NCI-H2107 (cell line): ENCODE measurements around the gene ITGB6.
"Not testable (repeated sequence)": the region's sequence is repeated elsewhere in the genome, so short reads cannot be mapped to it uniquely, and the experiment has no call there.

ENCODE experiments used
- DNase-seq: peaks from one replicate; lab custom pipeline; 2025; lab: John Stamatoyannopoulos, UW

The ITGB6 gene

DNA sequence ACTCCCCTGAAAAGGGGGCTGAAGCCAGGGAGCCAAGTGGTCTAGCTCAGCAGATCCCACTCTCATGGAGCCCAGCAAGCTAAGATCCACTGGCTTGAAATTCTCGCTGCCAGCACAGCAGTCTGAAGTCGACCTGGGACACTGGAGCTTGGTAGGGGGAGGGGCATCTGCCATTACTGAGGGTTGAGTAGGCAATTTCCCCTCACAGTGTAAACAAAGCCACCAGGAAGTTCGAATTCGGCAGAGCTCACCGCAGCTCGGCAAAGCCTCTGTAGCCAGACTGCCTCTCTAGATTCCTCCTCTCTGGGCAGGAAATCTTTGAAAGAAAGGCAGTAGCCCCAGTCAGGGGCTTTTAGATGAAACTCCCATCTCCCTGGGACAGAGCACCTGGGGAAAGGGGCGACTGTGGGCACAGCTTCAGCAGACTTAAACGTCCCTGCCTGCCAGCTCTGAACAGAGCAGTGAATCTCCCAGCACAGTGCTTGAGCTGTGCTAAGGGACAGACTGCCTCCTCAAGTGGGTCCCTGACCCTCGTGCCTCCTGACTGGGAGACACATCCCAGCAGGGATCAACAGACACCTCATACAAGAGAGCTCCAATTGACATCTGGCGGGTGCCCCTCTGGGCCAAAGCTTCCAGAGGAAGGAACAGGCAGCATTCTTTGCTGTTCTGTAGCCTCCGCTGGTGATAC lies 18.8 kb downstream of the ITGB6 start:
- DNase-seq, result not testable (repeated sequence)

DNA sequence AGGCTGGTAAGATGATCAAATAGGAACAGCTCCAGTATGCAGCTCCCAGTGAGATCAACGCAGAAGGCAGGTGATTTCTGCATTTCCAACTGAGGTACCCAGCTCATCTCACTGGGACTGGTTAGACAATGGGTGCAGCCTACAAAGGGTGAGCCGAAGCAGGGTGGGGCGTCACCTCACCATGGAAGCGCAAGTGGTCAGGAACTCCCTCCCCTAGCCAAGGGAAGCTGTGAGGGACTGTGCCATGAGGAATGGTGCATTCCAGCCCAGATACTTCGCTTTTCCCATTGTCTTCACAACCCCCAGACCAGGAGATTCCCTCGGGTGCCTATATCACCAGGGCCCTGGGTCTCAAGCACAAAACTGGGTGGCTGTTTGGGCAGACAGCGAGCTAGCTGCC lies 19.4 kb downstream of the ITGB6 start:
- DNase-seq, result not testable (repeated sequence)

DNA sequence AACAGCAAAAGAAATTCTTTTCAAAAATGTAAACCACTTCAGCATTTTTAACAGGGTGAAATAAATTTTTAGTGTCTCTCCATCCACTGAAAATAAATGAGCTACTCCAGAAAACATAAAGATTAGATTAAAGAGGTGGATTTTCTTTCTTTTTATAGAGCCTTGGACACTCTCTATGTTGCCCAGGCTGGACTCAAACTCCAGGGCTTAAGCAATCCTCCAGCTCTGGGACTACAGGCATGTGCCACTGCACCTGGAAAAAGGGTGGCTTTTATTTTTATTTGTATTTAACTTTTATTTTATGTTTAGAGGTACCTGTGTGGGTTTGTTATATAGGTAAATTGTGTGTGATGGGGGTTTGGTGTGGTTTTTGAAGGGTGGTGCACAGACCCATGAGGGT lies 19.9 kb downstream of the ITGB6 start:
- DNase-seq, result no peak

DNA sequence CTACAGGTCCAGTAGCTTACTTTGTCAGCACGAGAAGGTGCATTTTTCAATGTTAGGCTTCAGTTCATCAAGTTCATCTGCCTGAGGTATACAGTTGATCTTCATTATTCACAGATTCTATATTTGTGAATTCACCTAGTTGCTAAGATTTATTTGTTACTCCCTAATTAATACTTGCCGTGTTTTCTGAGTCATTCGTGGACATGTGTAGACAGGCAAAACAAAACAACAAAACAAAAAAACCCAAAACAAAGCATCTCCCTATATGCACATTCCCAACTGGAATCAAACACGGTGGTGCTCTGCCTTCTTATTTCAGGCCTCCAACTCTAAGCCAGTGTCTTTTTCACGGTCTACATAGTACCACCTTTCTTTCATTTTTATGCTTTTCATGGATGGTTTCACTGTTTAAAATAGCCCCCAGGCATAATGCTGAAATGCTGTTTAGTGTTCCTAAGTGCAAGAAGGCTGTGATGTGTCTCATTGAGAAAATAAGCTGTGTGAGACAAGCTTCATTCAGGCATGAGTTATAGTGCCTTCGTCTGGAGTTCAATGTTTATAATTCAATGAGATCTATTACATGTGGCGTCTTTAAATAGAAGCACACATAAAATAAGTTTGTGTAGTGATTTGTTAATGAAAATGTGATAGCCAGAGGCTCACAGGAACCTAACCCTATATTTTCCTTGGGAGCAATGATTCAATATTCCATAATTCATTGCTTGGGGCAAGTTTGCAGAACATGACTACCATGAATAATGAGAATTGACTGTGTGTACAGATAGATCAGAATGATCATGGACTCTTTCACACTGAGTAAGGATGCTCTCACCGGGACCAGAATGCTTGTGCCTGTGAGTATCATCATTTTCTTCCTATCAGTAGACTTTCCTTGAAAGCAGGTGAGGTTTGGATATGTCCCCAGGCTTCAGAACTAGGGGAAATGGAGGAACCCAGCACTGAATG lies 24.6 kb downstream of the ITGB6 start:
- DNase-seq, result no peak

DNA sequence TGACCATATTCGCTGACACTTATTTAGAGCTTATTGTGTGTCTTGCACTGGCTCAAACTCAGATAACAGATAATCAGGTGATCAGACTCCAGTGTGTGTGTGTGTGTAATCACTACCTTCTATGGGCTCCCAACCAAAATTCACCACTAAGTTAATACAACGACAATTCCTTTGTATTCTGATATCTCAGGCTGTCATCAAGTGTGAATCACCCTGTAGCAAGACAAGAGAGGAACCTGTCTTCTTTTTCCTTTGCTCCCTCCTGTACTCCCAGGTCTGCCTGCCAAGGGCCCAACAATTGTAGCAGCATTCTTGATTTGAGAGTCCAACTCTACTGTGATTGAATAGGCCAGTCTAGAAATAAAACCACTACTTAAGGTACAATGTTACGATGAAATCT lies 25.8 kb downstream of the ITGB6 start:
- no peak for DNase-seq

DNA sequence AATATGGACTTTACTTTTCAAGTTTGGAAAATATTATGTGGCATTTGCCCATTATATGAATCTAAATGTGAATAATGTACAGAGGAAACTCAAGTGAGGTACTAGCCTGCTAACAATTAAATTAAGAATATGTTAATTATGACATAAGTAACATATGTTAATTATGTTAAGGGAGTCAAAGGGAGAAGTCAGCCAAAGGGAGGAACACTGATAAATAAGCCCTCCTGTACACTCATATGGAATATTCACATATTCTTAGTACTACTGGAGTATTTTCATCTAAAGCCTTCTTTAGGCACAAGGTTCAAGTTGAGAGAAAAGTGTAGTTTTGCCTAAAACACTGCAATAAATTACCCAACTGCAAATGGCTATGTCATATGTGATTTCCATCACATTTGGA lies 30.1 kb downstream of the ITGB6 start:
- DNase-seq, result no peak

DNA sequence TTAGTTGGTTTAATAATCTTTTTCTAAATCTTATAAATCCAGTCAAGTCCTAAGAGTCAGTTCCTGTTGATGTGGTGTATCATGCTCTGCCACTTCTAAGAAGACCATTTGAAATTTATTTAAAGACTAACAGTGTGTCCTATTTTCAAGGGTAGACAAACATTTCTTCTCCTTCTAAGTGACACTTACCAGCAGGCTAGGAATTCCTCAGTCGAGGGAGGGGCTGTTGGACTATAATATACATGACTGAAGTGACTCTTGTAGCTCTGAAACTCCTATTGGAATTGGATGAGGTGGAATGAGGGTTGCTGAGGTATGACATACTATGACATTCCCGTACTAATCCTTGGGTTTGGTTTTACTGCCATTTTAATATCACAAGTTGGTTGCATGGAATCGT lies 30.6 kb downstream of the ITGB6 start:
- no peak for DNase-seq

DNA sequence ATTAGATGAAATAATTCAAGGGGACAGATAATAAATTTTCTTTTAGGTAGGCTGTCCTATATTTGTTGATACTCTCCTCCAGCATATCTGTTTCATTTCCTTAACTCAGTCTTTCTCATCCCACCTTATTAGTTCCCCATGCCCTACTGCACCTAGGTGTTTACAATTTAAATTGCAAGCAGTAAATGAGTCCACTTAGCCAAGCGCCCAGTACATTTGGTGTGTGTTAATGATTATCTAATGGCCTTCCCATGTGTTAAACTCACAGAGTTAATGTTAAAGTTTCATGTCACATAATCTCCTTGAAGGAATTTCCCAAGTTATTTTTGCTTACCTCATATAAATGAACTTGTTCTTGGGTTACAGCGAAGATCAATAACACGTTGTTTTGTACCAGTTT lies 31.2 kb downstream of the ITGB6 start:
- no peak for DNase-seq

DNA sequence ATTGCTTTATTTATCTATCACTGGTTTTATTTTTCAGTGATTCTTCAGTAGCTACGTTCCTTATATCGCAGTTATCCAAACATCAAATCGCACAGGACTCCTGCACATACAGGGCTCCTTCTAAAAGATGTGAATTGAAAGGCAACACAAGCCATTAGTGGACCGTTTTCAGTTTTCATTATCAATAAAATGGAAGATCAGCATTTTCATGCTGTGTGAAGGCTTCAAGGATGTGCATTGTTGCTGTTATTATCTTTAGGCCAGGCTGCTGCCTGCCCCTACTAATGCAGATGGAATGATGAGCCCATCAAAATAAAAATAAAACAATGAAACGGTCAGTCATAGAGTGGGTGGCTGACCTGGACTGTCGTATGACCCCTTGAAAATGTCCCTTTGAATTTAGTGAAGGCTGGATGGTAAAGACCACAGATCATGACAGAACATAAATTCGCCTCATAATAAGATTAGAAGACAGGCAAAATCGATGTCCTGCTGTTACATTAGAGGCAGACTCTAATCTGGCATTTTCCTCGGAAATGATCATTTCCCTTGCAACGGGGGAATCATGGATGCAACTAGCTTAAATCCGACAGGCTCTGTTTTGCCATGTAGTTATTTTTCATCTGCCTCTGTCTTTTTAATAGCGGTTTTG lies 32.9 kb downstream of the ITGB6 start:
- no peak for DNase-seq

DNA sequence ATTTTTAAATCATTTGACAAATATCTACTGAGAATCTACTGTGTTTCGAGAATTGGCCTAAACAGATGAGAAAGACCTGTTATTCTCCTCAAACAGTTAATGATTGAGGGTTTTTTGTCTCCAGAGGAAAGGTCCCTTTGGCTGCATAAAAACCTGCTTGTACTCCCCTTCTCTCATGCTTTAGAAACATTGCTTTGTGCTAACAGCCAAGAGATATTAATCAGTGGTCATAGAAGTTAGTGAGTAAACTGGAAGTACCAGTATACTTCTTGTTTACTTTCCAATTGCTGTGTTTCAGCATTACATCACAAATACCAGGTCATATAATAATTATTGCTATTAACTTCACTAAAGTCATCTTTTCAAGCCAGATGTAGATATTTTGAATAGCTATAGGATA lies 34.1 kb downstream of the ITGB6 start:
- DNase-seq, result no peak

DNA sequence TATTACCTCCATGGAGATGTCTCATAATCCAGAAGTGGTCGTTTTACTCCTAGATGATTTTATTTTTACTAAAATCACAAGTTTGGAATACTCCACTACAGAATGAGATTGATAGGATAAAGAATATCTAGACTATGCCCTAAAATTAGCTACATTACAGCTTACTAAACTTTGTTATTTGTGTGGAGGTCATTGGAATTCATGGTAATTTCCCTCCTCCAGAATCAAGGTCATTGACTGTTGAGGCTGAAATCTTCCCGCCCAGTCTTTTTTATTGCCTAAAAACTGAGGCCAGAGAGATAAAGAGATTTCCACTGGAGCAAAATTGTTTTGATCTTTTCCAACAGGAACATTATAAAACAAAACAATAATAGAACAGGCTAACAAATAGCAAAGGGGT lies 35.0 kb downstream of the ITGB6 start:
- no peak for DNase-seq

DNA sequence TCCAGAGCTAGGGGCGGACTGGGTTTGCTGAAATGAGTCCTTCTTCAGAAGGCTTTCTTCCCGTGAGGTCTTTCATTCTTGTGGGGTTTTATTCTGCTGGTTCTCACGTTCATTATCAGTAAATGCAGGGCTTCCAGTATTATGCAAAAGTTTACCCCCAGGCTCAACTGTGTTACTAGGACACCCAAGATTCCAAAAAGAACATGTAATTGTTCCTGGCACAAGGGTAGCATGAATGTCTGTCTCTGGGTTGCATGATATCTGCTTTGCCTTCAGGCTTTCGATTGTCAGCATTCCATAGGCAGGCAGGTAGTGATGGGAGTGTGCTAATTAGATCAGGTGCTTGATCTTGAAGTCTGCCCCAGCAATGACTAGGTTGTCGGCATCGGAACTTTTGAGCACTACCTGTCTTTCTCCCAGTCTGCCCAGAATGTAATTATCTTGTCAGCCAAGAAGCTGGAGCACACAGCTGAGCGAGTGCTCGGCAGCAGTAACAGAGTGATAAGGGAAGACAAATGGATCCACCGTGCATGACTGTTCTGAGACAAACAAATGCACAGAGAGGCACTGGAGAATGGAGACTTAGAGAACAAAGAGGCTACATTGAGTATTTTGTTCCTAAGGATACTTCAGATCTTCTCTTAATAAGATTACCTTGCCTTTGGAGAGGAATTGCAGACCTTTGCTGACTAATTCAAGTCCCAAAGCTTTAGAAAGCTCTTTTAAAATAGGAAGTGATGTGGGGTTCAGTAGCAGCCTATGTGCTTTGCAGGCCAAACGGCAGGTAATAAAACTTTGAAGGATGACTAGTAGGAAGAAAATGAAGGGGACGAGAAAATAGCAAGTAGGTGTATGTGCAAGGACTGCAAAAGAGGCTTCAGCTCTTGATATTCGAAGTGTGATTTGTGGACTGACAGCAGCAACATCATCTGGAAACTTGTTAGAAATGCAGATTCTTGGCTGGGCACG lies 41.9 kb downstream of the ITGB6 start:
- no peak for DNase-seq

DNA sequence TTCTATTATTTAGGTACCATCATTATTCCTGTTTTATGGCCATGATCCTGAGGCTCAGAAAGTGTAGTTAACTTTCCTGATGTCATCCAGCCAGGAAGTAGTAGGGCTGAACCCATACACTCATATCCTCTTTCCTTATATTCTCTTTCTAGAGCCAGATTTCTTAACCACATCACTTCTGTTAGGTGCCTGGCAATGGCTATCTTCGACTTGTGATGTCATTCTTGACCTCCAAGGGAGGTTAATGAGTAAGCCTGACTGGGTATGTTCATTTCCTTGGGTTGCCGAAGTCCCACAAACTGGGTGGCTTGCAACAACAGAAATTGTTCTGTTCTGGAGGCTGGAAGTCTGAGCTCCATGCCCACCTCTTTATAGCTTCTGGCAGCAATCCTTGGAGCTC lies 43.4 kb downstream of the ITGB6 start:
- no peak for DNase-seq

DNA sequence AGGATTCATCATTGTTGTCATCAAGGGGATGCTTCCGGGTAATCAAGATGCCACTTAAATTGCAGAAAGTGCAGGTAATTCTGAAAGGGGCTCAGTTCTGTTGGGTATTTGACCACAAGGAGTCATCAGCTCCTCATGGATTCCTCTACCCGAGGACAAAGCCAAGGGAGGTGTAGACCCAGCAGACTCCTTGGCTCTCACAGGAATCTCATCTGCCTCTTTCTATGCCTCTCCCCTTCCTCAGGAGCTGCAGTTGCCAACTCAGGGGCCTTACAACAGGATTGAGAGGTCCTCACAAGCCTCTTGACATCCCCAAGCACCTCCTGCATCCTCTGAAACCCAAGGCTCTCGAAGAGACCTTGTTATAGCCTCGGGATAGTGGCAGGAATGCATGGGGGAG lies 44.0 kb downstream of the ITGB6 start:
- no peak for DNase-seq

DNA sequence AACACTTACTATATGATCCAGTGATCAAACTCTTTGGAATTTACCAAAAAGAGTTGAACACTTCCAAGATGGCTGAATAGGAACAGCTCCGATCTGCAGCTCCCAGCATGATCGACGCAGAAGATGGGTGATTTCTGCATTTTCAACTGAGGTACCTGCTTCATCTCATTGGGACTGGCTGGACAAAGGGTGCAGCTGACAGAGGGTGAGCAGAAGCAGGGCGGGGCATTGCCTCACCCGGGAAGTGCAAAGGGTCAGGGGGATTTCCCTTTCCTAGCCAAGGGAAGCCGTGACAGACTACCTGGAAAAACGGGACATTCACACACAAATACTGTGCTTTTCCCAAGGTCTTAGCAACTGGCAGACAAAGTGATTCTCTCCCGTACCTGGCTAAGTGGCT lies 51.7 kb downstream of the ITGB6 start:
- DNase-seq, result not testable (repeated sequence)

DNA sequence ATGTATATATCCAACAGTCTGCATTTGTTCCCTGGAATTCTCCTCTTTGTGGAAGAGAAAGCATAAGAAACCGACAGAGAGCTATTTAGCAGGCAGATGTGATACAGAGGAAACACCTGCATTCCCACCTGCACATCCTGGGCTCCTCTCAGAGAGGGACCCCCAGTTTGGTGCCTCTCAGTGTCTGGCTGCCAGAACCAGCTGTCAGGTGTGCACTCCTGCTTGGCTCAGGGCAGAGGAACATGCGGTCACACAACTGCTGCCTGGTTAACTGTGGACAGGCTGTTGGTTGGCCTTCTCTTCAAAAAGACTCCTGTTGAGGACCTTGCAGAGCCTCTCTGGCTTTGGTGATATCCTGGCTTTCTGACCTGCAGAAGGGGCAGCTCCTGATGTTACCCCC lies 54.6 kb downstream of the ITGB6 start:
- DNase-seq, result no peak

DNA sequence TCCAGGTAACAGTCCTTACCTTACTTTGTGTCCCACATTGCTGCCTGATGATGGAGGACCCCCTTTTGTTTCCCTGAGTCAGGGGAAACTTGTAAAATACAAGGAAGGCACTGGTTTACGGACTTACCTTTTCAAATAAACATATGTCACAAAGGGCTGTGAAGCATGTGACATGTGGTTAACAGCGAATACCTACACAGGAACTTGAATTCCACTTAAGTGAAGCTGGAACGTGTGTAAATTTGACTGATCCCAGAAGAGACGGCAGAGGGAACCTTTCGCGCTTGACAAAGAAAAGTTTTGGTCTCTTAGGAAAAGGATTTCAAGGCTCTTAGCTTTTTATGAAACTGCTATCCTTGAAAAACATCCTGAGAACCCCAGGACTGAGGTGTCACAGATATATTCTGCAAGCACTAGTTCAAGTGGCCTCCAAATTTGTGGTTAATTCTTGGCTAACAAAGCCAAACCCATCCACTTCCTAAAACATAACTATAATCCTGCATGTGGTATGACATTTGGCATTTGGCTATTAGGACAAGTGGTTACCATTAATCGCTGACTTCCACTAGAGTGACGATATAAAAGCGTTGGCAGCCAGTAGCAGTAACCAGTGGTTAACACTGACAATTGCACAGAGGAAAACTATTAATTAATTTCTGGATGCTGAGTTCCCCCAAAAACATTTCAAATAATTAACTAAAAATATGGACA lies 55.6 kb downstream of the ITGB6 start:
- no peak for DNase-seq

DNA sequence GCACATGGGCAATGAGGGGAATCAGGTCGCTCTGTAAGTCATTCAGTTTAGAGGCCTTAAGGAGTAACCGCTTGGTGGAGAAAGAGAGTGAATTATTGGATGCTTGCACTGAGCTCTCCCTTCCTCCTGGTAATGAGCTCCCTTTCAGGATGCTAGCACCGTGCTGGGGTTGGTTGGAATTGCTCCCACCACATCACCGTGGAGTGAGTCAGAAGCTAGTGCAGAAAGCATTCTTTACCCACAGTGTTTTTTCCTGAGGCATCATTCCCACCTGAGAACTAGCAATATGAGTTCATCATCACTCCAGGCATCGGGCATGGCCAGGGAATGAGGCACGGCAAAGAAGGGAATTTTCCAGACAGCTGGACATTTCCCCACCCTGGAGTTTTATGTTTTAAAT lies 57.6 kb downstream of the ITGB6 start:
- no peak for DNase-seq

DNA sequence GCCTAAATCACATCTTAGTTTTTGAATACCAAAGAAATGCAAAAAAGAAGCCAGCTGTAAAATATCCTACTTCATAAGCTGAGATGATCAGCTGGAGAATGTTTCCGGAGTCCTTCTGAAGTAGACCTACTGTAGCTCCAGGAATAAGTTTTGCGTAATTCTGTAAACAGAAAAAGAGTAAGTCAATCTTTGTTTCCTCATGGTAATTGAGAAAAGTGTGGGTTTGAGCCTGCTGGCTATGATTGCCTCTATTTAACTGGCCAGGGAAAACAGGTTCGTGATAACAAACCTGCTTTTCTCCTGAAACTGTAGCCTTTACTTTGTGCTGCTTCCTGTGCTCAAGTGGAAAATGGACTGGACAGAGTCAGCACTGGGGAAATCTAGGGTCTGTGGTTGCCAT lies 58.2 kb downstream of the ITGB6 start:
- DNase-seq, result no peak

DNA sequence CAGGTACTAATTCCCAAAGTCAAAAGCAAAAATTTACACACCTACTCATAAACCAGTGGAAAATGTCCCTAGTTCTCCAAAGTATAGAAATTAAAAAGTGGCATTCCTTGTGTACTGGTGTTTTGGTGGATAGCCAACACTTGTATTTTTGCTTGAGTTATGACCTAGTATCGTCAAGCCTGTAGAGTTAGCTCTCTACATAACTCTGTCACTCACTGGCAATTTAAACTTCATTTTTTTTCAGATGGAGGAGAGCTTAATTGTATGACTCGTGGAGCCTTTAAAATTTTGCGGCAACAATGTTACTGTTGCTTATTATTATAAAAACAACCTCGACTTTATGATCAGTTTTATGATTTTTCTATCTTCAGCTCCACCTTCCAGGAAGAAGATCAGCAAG lies 58.7 kb downstream of the ITGB6 start:
- DNase-seq, result no peak

DNA sequence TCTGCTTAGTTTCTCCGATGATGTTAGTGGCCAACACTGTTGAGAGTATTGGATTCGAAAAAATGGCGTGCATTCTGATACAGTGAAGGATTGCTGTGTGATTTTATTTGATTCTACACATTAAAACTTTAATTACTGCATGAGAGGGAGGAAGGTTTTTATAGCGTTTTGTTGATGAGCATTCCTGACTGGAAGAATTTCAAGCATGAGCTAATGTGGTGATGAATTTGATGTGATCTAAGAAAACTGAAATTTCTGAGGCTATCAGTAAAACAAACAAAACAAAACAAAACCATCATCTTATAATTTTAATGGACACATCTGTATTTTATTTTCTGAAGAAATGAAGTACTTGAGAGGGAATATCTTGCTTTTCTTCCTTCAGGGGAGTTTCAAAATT lies 59.6 kb downstream of the ITGB6 start:
- no peak for DNase-seq
